Nephron progenitor cell (in vitro differentiated cells): ENCODE results near the gene SORCS2.

Experiments
- DNase-seq: peaks from one replicate; pipeline ENCODE4 v3.0.0; 2021
- H3K27ac Mint-ChIP-seq: 2 replicates; pipeline ENCODE4 v1.8.0; 2021; ENCODE audit warnings: mild to moderate bottlenecking, moderate library complexity, mixed read lengths
- H3K27me3 Mint-ChIP-seq: 2 replicates; pipeline ENCODE4 v1.8.0; 2021; ENCODE audit warnings: mild to moderate bottlenecking, low read depth, mixed read lengths; ENCODE audit not compliant: poor library complexity
- H3K36me3 Mint-ChIP-seq: 2 replicates; pipeline ENCODE4 v1.8.0; 2021; ENCODE audit warnings: low read depth, mixed read lengths
- H3K4me1 Mint-ChIP-seq: 2 replicates; pipeline ENCODE4 v1.8.0; 2021; ENCODE audit warnings: mixed read lengths
- H3K4me3 Mint-ChIP-seq: 2 replicates; pipeline ENCODE4 v1.8.0; 2021; ENCODE audit warnings: mild to moderate bottlenecking, moderate library complexity, mixed read lengths
- H3K9me3 Mint-ChIP-seq: 2 replicates; pipeline ENCODE4 v1.8.0; 2021; ENCODE audit warnings: mild to moderate bottlenecking, moderate library complexity, mixed read lengths
- CTCF ChIP-seq: fragments of 200-600 bp; sonication (generic); IDR thresholded peaks from 2 replicates; pipeline ENCODE4 v1.5.0; 2021; ENCODE audit warnings: antibody characterized with exemption

The SORCS2 gene

GRCh38 chr4:7498446-7499200, 306.3 kb downstream of the SORCS2 start:
- Mint-ChIP-seq H3K27ac (peak overlapping the region; percentile 28), H3K4me1 (peaks cover 65% of the 10 kb centered on the region), H3K9me3 (peaks cover 7% of the 10 kb centered on the region), H3K27me3 (peaks cover 14% of the 10 kb centered on the region), H3K36me3 (peaks cover 5% of the 10 kb centered on the region), H3K4me3 (peak overlapping the region; percentile 39)
- no peak for TF ChIP-seq CTCF
- DNase-seq, result no peak

- no peak for TF ChIP-seq CTCF
- Mint-ChIP-seq H3K4me3 (no peak overlapping the region), H3K4me1 (peaks cover 76% of the 10 kb centered on the region), H3K9me3 (no peaks in the 10 kb centered on the region), H3K36me3 (no peaks in the 10 kb centered on the region), H3K27ac (no peak overlapping the region), H3K27me3 (peaks cover 10% of the 10 kb centered on the region)
- DNase-seq, result no peak
These were observed 307.3 kb downstream of the SORCS2 start for GRCh38 chr4:7499661-7500060.

DNA sequence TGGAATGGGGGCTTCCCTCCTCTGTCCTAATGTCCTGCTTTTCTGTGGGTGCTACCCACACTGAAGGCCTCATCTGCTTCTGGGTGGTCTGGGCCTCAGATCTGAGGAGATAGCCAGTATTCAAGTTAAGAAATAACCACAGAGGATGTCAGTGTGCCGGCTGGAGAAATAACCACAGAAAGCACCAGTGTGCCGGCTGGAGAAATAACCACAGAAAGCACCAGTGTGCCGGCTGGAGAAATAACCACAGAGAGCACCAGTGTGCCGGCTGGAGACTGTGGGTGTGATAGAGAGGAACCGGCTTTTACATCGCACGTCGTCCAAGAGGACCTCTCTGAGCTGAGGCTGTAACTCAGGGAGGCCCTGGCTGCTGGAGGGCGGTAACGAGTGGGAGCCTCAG, 308.1 kb downstream of the SORCS2 start:
- Mint-ChIP-seq H3K27me3 (peaks cover 15% of the 10 kb centered on the region), H3K27ac (no peak overlapping the region), H3K9me3 (no peaks in the 10 kb centered on the region), H3K4me1 (peaks cover 80% of the 10 kb centered on the region), H3K4me3 (no peak overlapping the region), H3K36me3 (no peaks in the 10 kb centered on the region)
- DNase-seq, result no peak
- TF ChIP-seq CTCF, result no peak

- H3K27me3 Mint-ChIP-seq, result peaks cover 10% of the 10 kb centered on the region
- no peaks in the 10 kb centered on the region for H3K9me3 Mint-ChIP-seq
- H3K4me3 Mint-ChIP-seq, result no peak overlapping the region
- DNase-seq, result no peak
- no peak for TF ChIP-seq CTCF
- peaks cover 72% of the 10 kb centered on the region for H3K4me1 Mint-ChIP-seq
- peak overlapping the region; percentile 19 for H3K27ac Mint-ChIP-seq
- H3K36me3 Mint-ChIP-seq, result no peaks in the 10 kb centered on the region
These were observed 309.0 kb downstream of the SORCS2 start for GRCh38 chr4:7501314-7501713.

- H3K9me3 Mint-ChIP-seq, result no peaks in the 10 kb centered on the region
- H3K4me1 Mint-ChIP-seq, result peaks cover 67% of the 10 kb centered on the region
- H3K36me3 Mint-ChIP-seq, result no peaks in the 10 kb centered on the region
- H3K27ac Mint-ChIP-seq, result no peak overlapping the region
- H3K4me3 Mint-ChIP-seq, result no peak overlapping the region
- DNase-seq, result no peak
- TF ChIP-seq CTCF, result no peak
- H3K27me3 Mint-ChIP-seq, result peaks cover 10% of the 10 kb centered on the region
These were observed 309.5 kb downstream of the SORCS2 start for GRCh38 chr4:7501873-7502272.
